Trophoblast cell (in vitro differentiated cells and primary cell): ENCODE measurements around the gene PTPRE.

Experiments
- DNase-seq, 2 donors: peaks; one replicate each; pipeline ENCODE4 v3.0.0-alpha.2; 2016
- H2AFZ ChIP-seq: 2 replicates; pipeline ENCODE4 v1.6.1; 2013; ENCODE audit warnings: low read length, moderate library complexity, mild to moderate bottlenecking; ENCODE audit not compliant: insufficient read depth, poor library complexity
- H2AK5ac ChIP-seq: 2 replicates; pipeline ENCODE4 v1.6.1; 2013; ENCODE audit warnings: mild to moderate bottlenecking, low read length
- H2BK120ac ChIP-seq: 2 replicates; pipeline ENCODE4 v1.6.1; 2013; ENCODE audit warnings: low read length, mild to moderate bottlenecking, moderate library complexity; ENCODE audit not compliant: insufficient read depth, poor library complexity
- H2BK12ac ChIP-seq: 2 replicates; pipeline ENCODE4 v1.6.1; 2013; ENCODE audit warnings: mild to moderate bottlenecking, low read length, moderate library complexity
- H2BK5ac ChIP-seq: 2 replicates; pipeline ENCODE4 v1.6.1; 2013; ENCODE audit warnings: low read length, low read depth, moderate library complexity, mild to moderate bottlenecking; ENCODE audit not compliant: poor library complexity
- H3K14ac ChIP-seq: 2 replicates; pipeline ENCODE4 v1.6.1; 2013; ENCODE audit warnings: mild to moderate bottlenecking, low read length
- H3K18ac ChIP-seq: 2 replicates; pipeline ENCODE4 v1.6.1; 2013; ENCODE audit warnings: mild to moderate bottlenecking, low read length
- H3K23ac ChIP-seq: 2 replicates; pipeline ENCODE4 v1.6.1; 2013; ENCODE audit warnings: low read length
- H3K27ac ChIP-seq: 2 replicates; pipeline ENCODE4 v1.5.1; 2013; ENCODE audit warnings: low read depth, mild to moderate bottlenecking, inconsistent platforms, low read length, moderate library complexity
- H3K27me3 ChIP-seq: 2 replicates; pipeline ENCODE4 v1.6.1; 2013; ENCODE audit warnings: inconsistent platforms, mild to moderate bottlenecking, low read length, moderate library complexity; ENCODE audit not compliant: insufficient read depth
- H3K36me3 ChIP-seq, 2 experiments: 1 replicate in 1 of 2; 2 replicates in 1 of 2; pipeline ENCODE4 v1.6.1; 2013; ENCODE audit warnings: low read length in 2 of 2, mild to moderate bottlenecking in 2 of 2, moderate library complexity in 1 of 2; ENCODE audit not compliant: insufficient read depth in 2 of 2, control insufficient read depth in 1 of 2
- H3K4ac ChIP-seq: 2 replicates; pipeline ENCODE4 v1.6.1; 2013; ENCODE audit warnings: low read depth, mild to moderate bottlenecking, low read length, moderate library complexity
- H3K4me1 ChIP-seq, 2 experiments: 1 replicate in 1 of 2; 2 replicates in 1 of 2; pipeline ENCODE4 v1.6.1; 2013; ENCODE audit warnings: low read length in 2 of 2, mild to moderate bottlenecking in 2 of 2, moderate library complexity in 1 of 2; ENCODE audit not compliant: insufficient read depth in 2 of 2, control insufficient read depth in 1 of 2
- H3K4me2 ChIP-seq: 2 replicates; pipeline ENCODE4 v1.6.1; 2013; ENCODE audit warnings: inconsistent platforms, mild to moderate bottlenecking, low read length, moderate library complexity
- H3K4me3 ChIP-seq: 2 replicates; pipeline ENCODE4 v1.5.1; 2013; ENCODE audit warnings: mild to moderate bottlenecking, low read depth, low read length, inconsistent platforms
- H3K79me1 ChIP-seq: one replicate; pipeline ENCODE4 v1.6.1; 2013; ENCODE audit warnings: low read length
- H3K79me2 ChIP-seq: 2 replicates; pipeline ENCODE4 v1.6.1; 2013; ENCODE audit warnings: low read length, mild to moderate bottlenecking; ENCODE audit not compliant: control insufficient read depth, insufficient read depth, poor library complexity
- H3K9ac ChIP-seq: 2 replicates; pipeline ENCODE4 v1.6.1; 2013; ENCODE audit warnings: mild to moderate bottlenecking, low read length
- H3K9me3 ChIP-seq: 2 replicates; pipeline ENCODE4 v1.6.1; 2013; ENCODE audit warnings: low read depth, mild to moderate bottlenecking, control low read depth, inconsistent platforms, low read length; ENCODE audit not compliant: insufficient read depth
- H4K12ac ChIP-seq: 2 replicates; pipeline ENCODE4 v1.6.1; 2013; ENCODE audit warnings: low read depth, mild to moderate bottlenecking, low read length, moderate library complexity
- H4K8ac ChIP-seq: 2 replicates; pipeline ENCODE4 v1.6.1; 2013; ENCODE audit warnings: low read depth, mild to moderate bottlenecking, low read length, moderate library complexity
- H4K91ac ChIP-seq: one replicate; pipeline ENCODE4 v1.6.1; 2013; ENCODE audit warnings: low read depth, mild to moderate bottlenecking, low read length, moderate library complexity
- WGBS: extraction: QIAGEN DNeasy Blood & Tissue Kit; methylation state at CpG from one replicate; pipeline ENCODE4 v1.1.7; 2013; ENCODE audit warnings: missing lambda C conversion rate; ENCODE audit not compliant: insufficient read length, insufficient coverage; ENCODE audit errors: extremely low coverage; 5-methylcytosine and 5-hydroxymethylcytosine counted together

Gene PTPRE

DNA sequence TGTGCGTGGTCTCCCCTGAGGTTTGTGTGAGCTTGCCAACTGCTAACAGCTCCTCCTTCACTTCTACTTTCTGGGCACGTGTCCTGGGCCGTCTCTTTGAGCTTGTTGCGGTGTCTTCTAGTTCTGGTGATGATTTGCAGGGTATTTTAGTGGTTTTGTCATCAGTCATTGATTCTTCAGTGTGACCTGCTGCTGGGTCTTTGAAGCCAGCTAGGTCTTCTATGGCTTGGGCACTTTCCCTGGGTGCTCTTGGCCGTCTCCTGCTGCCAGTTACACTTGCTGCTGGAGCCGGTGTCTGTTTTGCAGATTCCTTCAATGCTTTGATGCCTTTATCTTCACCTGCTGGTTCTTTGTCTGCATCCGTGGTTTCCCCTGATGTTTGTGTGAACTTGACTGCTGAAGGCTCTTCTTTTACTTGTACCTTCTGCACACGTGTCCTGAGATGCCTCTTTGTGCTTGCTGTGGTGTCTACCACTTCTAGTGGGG lies 196.4 kb downstream of the PTPRE start:
- Histone ChIP-seq H3K36me3 (peaks cover 59 to 83% of the 10 kb centered on the region in 2 experiments), H4K12ac (no peak overlapping the region), H2AFZ (no peak overlapping the region), H3K27me3 (no peaks in the 10 kb centered on the region), H3K14ac (no peak overlapping the region), H4K91ac (no peak overlapping the region), H3K4me1 (no peaks in the 10 kb centered on the region), H3K4me2 (no peak overlapping the region), H3K9ac (no peak overlapping the region), H3K18ac (no peak overlapping the region), H3K9me3 (no peaks in the 10 kb centered on the region), H4K8ac (no peak overlapping the region), H2AK5ac (no peak overlapping the region), H3K23ac (no peak overlapping the region), H3K79me2 (no peaks in the 10 kb centered on the region), H2BK12ac (no peak overlapping the region), H2BK5ac (no peak overlapping the region), H2BK120ac (no peak overlapping the region), H3K4ac (no peak overlapping the region), H3K79me1 (no peaks in the 10 kb centered on the region), H3K27ac (no peak overlapping the region), H3K4me3 (no peak overlapping the region)
- WGBS, result no CpG with 5 or more reads among the region's 8 CpGs
- DNase-seq, result no peak

DNA sequence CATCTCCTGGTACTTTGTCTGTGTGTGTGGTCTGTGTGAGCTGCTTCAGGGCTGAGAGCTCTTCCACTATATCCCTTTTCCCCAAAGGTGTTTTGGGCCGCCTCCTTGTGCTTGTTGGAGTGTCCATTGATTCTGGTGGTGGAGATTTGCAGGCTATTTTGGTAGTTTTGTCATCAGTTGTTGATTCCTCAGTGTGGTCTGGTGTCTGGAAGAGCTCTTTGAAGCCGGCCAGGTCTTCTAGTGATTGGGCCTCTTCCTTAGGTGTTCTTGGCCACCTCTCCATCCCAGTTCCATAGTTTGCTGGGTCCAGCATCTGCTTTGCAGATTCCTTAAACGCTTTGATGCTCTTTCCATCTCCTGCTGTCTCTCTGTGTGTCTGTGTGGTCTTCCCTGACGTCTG lies 198.5 kb downstream of the PTPRE start:
- Histone ChIP-seq H3K27ac (no peak overlapping the region), H2AK5ac (no peak overlapping the region), H3K36me3 (peaks cover 54 to 79% of the 10 kb centered on the region in 2 experiments), H2BK120ac (no peak overlapping the region), H3K79me1 (no peaks in the 10 kb centered on the region), H4K91ac (no peak overlapping the region), H3K18ac (no peak overlapping the region), H4K8ac (no peak overlapping the region), H3K4me1 (no peaks in the 10 kb centered on the region), H3K79me2 (no peaks in the 10 kb centered on the region), H2AFZ (no peak overlapping the region), H2BK5ac (no peak overlapping the region), H3K4me3 (no peak overlapping the region), H2BK12ac (no peak overlapping the region), H3K9ac (no peak overlapping the region), H3K23ac (no peak overlapping the region), H3K9me3 (no peaks in the 10 kb centered on the region), H4K12ac (no peak overlapping the region), H3K4me2 (no peak overlapping the region), H3K27me3 (no peaks in the 10 kb centered on the region), H3K14ac (no peak overlapping the region), H3K4ac (no peak overlapping the region)
- WGBS, result no CpG with 5 or more reads among the region's 4 CpGs
- DNase-seq, result no peak

DNA sequence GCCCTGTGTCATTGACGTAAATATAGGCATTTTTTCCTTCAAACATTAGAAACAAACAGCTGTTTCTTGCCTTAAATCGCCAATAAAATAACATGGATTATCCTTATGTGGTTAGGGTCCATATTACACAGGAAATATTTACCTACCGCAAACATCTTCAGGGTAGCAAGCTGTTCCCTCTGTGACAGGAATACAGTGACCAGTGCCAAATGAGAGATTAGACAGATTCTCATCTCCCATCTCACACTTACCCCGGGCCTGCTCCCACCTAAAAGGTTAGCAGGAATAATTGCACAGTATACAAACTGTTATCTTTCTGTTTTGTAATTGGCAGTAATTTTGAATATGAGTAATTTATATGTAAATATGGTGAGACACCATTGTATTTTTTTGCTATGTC lies 202.8 kb downstream of the PTPRE start:
- Histone ChIP-seq H3K27ac (no peak overlapping the region), H3K9ac (no peak overlapping the region), H2BK12ac (no peak overlapping the region), H4K91ac (no peak overlapping the region), H2AK5ac (no peak overlapping the region), H3K9me3 (no peaks in the 10 kb centered on the region), H3K4ac (no peak overlapping the region), H3K4me1 (no peaks in the 10 kb centered on the region), H3K14ac (no peak overlapping the region), H3K79me2 (no peaks in the 10 kb centered on the region), H3K23ac (no peak overlapping the region), H2BK5ac (no peak overlapping the region), H2AFZ (no peak overlapping the region), H3K27me3 (no peaks in the 10 kb centered on the region), H3K4me2 (no peak overlapping the region), H3K36me3 (peaks cover 47 to 80% of the 10 kb centered on the region in 2 experiments), H4K8ac (no peak overlapping the region), H3K18ac (no peak overlapping the region), H4K12ac (no peak overlapping the region), H3K79me1 (no peaks in the 10 kb centered on the region), H3K4me3 (no peak overlapping the region), H2BK120ac (no peak overlapping the region)
- no peak for DNase-seq
- no CpG with 5 or more reads among the region's 4 CpGs for WGBS

DNA sequence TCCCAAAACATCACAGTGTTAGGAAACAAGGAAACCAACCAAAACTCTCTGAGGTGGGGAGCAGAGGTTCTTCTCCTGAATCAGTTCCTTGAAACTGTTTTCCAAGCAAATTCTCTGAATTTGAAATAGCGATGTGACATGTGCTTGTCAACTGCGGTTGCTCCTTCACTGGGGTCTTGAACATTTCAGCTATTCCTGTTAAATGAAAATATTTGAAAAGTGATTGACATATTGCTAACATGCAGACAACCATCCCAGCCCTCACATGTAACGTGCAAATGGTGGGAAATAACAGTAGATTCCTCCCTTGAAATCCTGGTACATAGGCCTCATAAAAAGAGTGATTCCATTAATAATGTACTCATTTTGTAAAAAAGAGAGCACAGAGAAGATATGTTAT lies 203.4 kb downstream of the PTPRE start:
- Histone ChIP-seq H2BK5ac (no peak overlapping the region), H3K27me3 (no peaks in the 10 kb centered on the region), H3K27ac (no peak overlapping the region), H3K9ac (no peak overlapping the region), H3K23ac (no peak overlapping the region), H2BK120ac (no peak overlapping the region), H2AK5ac (no peak overlapping the region), H3K4me2 (no peak overlapping the region), H4K8ac (no peak overlapping the region), H4K12ac (no peak overlapping the region), H3K79me2 (no peaks in the 10 kb centered on the region), H2AFZ (no peak overlapping the region), H3K36me3 (peaks cover 45 to 79% of the 10 kb centered on the region in 2 experiments), H3K9me3 (no peaks in the 10 kb centered on the region), H3K18ac (no peak overlapping the region), H4K91ac (no peak overlapping the region), H3K4ac (no peak overlapping the region), H3K14ac (no peak overlapping the region), H3K4me1 (no peaks in the 10 kb centered on the region), H3K79me1 (no peaks in the 10 kb centered on the region), H3K4me3 (no peak overlapping the region), H2BK12ac (no peak overlapping the region)
- DNase-seq, result no peak
- WGBS, result no CpG with 5 or more reads among the region's 3 CpGs
